Measurements from ENCODE around the gene CXCL10.
"Not testable (repeated sequence)": the region's sequence is repeated elsewhere in the genome, so short reads cannot be mapped to it uniquely, and the experiment has no call there.

CXCL10 gene

DNA sequence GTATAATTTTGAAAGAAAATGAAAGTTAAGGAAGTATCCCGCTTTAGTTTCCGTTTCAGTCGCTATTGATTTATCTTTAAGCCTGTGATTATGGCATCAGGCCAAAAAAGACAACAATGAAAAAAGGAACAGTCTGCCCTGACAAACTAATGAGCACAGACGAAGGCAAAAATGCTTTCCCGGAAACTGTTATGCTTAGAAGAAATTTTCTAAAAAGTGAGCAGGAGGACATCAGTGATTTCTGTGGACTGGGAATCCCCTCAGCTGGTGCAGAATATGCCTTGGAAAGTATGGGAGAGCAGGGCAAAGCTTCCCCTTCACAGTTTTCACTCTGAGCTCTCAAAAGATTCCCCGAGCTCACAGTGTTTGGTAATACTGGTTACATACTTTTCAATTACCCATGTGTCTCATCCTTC, 5.1 kb upstream of the CXCL10 start:
- DNase-seq (ENCODE audit: low read depth in 2 of 2) = no peak

DNA sequence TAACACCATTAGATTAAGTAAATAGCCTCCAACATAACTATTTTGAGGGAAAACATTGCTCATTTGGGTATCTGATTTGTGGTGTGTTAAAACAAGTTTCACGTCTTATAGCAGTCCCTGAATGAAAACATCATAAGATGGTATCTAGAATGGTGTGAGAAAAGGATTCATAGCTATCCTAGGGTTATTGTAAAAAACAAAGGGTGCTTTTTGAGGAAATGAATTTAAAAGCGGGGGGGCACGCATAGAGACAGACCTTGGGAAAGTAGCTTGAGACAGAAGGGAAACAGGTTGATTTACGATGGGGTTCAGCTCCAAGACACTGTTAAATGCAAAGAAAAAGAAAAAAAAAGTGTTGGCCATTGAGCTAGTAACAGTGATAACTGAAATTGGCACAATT, 768 bp upstream of the CXCL10 start:
- DNase-seq (ENCODE audit: low read depth in 2 of 2) = no peak

DNA sequence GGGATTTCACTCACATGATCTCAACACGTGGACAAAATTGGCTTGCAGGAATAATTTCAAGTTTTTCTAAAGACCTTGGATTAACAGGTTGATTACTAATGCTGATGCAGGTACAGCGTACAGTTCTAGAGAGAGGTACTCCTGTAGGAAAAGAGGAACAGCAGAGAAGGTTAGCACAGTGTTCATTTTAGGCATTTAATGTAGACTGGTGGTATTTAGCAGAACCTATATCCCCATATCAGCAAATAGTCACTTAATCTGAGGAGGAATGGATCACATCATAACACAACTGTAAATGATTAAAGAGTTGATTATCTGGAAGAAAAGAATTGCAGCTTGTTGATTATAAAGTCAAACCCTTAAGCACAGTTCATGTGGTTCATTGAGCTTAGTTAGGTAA, 620 bp downstream of the CXCL10 start:
- no peak for DNase-seq (ENCODE audit: low read depth in 2 of 2)

DNA sequence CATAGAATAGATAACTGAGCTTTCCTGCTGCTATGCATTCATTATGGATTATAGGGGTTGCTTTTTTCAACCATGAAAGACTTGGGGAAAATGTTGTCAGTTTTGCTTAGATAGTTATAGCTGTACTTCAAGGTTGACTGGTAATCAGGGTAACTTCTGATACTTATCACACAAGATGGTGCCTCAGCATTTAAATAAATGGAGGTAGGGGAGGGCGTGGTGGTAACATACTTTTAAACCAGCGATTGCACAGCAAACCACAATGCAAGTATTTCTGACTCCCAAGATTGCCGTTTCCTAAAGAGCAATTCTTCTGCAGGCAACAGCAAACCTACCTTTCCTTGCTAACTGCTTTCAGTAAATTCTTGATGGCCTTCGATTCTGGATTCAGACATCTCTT, 1.3 kb downstream of the CXCL10 start:
- no peak for DNase-seq (ENCODE audit: low read depth in 2 of 2)

DNA sequence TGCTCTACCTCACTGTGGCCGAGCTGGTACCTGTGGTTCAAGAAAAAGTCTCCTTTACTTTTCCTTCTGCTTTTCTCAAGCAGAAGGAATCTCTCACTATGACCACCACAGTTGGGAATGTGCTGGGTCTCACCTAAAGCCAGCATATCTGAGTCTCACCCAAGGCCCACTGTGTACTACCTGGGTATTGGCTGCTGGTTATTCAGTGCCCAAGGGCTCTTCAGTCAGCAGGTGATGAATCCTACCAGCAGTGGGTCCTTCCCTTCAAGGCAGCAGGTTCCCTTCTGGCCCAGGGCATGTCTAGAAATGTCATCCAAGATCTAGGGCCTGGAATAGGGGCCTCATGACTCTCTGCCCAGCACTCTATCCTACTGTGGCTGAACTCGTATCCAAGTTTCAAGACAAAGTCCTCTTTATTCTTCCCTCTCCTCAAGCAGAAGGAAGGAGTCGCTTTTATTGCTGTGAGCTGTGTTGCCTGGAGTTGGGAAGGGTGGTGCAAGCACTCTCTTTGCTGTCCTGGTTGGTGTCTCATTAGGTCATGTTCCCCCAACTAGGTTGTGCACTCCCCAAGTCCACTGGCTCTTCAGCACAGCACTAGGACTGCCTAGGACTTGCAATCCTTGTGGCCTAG, 6.1 kb downstream of the CXCL10 start:
- DNase-seq (ENCODE audit: low read depth in 2 of 2) = no peak

DNA sequence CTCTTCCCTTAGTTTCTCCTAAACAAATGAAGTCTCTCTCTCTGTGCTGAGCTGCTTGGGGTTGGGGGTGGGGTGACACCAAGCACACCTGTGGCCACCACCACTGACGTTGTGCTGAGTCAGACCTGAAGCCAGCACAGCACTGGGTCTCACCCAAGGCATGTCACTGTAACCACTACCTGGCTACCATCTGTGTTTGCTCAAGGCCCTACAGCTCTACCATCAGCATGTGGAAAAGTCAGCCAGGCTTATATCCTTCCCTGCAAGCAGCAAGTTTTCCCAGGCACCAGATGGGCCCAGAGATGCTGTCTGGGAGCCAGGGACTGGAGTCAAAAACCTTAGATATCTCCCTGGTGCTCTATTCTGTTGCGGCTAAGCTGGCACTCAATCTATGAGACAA, 6.9 kb downstream of the CXCL10 start:
- peak in 1 of 2 donors; percentile 31 for DNase-seq (ENCODE audit: low read depth in 2 of 2)

DNA sequence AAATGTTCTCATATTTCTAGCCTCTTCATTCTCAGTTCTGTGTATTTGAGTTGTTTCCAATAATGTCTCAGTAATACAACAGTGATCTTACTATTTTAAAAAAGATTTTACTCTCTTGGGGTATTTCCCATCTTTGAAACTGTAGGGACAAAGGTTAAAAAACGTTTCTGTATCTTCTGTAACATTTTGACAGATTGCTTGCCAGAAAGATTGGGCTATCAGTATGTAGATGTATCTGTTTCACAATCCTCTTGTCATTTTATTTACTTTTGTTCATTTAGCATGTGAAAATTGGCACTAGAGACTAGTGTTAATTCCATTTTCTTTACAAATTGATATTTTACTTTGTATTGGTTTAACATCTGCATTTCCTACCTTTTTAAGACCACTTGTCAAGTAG, 9.8 kb downstream of the CXCL10 start:
- no peak for DNase-seq (ENCODE audit: low read depth in 2 of 2)

DNA sequence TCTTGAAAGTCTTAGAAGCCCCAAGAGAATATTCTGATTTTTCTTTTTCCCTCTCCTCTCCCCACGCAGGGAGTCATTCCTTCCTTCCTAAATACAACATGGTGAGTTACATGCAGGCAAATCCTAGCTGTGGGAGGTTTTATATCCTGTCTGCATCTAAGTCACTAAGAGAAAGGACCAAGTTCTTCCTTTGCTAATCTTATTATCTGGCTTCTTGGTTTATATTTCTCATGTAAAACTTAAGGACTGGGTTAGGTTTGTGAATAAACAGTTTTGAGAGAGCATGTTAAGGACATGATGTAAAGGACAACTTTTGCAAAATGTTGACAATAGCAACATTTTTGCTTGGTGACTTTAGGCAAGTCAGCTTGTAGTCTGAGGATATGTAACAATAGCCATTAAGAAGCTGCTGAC, 10.9 kb downstream of the CXCL10 start:
- DNase-seq (ENCODE audit: low read depth in 2 of 2) = no peak

DNA sequence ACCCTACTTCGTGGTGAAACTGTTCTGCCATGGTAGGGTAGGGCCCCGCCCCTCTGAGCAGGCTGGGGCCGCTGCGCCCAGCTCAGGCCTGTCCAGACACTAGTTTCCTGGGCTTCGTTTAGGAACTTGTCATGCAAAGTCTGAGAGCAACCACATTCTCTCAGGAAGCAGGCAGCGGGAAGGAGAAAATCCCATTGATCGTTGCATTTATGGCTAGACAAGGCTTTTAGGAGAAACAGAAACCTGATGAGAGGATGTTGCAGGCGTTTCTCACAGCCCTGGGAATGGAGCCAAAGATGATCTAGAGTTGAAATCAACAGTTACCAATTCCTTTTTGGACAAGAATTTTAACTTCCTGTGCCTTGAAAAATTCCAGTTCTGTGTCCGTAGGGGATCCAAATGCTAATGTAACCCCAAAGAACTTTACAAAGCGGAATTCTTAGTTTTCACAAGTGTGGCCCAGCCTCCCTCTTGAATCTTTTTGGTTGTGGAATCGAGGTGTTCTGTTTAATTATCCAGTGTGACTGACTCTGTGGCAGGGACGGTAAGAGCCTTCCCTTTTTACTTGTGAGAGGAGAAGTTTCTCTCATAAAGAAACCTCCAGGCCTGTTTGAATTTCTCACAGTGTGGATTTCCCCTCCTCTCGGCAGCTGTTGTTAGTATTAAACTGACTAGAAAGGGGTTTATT, 11.5 kb downstream of the CXCL10 start:
- no peak for DNase-seq (ENCODE audit: low read depth in 2 of 2)

DNA sequence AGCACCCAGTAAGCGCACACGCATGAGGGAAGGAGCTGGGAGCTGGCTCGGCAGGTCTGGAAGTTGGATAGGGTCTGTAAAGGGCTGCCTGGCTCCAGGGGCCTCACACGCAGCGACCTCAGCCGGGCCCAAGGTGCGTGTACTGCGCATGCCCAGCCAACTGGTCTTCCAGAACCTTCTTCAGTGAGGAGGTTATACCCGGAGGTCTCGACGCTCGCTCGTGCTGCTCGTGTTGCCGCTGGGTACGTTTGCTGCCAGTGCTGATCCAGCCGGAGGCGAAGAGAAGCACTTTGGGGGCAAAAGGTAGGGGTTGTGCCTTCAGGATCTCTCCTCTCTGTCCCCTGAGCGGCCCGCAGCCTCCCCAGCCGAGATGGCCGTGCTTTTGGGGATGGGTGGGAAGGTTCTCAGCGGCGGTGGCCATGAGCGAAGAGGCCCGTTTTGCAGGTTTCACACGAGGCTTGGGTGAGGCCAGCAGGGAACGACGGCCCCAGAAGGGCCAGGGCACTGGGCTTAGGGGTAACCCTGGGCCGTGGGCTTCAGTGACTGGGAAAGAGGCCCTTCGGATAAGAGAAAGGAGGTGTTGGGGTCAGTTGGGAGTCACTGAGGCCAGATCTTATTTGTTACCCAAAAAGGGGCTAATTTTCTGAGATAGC, 12.2 kb downstream of the CXCL10 start:
- DNase-seq (ENCODE audit: low read depth in 2 of 2) = no peak

DNA sequence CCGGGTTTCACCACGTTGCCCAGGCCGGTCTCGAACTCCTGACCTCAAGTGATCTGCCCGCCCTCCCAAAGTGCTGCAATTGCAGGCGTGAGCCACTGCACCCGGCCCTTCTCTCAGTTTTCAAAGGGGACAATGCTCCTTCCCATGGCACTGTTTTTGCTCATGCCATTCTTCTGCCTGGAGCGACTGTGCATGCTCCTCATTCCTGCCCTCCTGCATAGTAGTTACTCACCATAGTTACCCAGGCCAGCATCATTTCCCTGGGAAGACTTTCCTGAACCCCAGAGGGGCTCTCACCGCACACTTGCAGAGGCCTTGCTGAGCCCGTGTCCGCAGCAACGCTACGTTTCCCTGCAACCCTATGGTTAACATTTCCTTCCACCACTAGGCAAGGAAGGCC, 12.7 kb downstream of the CXCL10 start:
- no peak for DNase-seq (ENCODE audit: low read depth in 2 of 2)

DNA sequence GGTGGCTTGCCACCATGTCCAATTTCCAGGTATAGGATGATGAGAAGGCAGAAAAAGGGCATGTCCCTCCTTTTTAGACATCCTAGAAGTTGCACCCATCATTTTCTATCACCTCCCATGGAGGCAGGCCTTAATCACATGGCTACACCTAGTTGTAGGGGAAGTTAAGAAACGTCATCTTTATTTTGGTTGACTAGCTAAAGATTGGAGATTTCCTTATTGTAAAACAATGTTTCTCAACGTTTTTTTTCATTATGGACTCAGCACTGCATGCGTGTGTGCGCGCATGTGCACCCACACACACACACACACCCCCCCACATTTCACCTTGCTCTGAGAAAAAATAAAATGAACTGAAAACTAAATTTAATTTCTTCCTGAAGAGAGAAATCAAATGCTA, 14.0 kb downstream of the CXCL10 start:
- no peak for DNase-seq (ENCODE audit: low read depth in 2 of 2)

DNA sequence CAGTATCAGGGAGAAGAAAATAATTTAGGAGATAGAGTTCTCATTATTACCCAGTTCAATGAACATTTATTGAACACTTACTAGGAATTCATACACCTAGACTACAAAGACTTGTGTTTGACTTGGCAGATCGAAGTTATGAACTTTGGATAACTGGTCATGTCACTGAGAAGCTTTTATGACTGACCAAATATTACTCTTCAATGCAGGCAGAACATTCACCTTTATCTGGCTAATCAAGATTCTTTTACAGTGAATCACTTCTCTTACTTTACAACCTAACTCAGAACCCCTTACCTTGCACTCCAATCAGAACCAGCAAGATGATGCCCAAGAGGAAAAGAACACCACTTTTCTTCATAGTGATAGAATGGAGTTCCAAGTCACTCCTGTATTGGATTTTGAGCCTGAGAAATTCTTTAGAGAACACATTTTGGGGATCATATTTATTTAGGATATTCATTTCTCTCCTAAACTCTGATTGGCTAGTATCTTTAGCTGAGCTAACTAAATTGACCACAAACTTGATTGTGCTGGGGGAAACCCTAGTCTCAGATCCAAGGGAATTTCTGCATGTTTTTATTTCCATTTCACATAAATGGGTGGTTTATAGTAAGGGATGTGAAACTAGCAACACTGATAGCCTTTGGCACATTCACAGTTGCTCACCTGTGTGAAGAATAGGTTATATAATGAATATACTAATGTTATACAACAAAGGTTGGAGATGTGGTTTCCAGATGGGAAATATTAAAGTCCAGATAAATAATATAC, 16.0 kb downstream of the CXCL10 start, which contains the start of gene CXCL9:
TSS of gene CXCL9 (minus strand) at position 421 of the 774 bp plus-strand sequence. CDS start at position 361, 60 bp downstream.
- DNase-seq (ENCODE audit: low read depth in 2 of 2) = no peak

DNA sequence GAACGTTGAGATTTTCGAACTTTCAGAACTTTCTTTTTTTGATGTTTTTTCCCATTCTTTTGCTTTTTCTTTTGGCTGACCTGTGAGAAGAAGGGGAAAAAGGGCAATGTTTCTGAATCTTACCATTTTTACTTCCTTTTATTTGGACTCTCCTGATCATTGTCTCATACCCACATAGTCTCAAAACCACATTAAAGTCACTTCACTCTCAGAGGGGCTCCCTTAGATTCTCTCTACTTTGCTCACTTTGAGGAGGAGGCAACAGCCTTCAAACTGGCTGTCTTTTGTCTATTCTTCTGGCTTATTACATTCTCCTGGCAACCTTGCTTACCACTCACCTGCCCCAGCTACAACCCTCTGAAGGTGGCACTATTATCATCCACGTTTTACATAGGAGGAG, 19.7 kb downstream of the CXCL10 start:
- no peak for DNase-seq (ENCODE audit: low read depth in 2 of 2)

DNA sequence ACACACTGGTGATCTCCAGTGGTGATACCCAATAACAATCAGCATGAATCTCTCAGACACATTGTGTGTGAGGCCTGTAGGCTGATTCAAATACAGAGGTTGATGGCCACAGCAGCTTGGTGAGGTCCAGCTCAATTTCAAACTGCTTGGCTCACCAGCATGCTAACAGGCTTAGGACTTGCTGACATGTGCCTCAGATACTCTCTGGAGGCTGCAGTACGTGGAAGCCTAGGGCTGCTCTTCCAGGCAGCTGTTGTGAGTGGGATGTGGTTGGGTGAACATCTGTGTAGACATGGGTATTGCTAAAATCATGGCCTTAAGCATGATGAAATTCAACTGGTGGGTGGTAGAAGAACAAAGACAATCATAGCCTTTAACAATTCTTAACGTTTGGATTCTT, 20.3 kb downstream of the CXCL10 start:
- no peak for DNase-seq (ENCODE audit: low read depth in 2 of 2)

DNA sequence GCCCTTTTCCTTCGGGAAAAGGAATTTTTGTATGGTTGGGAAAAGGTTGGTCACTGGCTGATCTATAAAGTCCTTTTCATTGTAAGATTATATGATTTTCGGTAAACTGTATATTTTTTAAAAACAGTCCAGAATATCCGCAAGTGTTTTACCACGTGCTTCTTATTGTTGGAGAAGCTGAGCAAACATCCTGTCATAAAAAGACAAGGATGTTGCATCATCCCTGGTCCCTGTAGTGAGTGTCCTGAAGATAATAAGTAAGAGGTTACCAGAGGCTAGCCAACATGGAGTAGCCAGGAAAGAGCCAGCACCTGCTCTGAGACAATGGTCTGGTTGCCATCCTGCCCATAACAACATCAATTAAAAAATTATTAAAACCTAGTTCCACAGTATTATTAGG, 21.1 kb downstream of the CXCL10 start:
- no peak for DNase-seq (ENCODE audit: low read depth in 2 of 2)

DNA sequence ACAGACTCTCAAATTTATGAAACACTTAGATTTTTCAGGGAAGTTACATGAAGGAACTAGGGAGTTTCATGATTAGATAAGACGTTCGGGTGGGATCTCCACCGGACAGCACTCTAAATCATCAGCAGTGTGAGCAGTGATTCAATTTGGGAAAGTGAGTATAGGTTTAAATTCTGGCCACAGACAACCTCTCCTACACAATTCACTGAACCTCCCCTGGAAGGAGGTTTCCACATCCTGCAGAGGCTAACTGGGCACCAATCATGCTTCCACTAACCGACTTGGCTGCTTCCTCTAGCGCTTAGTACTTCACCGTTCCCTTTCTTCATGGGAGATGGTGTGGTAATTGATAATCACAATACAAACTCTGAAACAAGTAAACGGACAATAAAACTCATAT, 21.6 kb downstream of the CXCL10 start:
- no peak for DNase-seq (ENCODE audit: low read depth in 2 of 2)

DNA sequence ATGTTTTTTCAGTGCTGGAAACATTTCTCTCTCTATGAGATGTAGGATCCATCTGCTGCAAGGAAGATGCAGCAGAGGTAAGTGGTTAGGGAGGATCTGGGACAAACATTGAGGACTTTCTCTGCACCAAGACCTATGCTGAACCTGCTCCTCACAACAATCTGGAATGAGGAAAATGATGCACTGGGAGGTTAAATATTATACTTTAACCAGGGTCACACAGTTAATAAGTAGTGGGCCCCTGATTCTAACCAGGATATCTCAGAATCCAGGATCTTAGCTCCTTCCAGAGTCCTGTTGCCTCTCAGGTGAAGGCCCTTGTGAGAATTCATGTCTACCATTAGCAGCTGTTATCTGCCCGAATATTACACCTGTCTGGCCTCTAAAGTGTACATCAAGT, 23.0 kb downstream of the CXCL10 start:
- no peak for DNase-seq (ENCODE audit: low read depth in 2 of 2)

DNA sequence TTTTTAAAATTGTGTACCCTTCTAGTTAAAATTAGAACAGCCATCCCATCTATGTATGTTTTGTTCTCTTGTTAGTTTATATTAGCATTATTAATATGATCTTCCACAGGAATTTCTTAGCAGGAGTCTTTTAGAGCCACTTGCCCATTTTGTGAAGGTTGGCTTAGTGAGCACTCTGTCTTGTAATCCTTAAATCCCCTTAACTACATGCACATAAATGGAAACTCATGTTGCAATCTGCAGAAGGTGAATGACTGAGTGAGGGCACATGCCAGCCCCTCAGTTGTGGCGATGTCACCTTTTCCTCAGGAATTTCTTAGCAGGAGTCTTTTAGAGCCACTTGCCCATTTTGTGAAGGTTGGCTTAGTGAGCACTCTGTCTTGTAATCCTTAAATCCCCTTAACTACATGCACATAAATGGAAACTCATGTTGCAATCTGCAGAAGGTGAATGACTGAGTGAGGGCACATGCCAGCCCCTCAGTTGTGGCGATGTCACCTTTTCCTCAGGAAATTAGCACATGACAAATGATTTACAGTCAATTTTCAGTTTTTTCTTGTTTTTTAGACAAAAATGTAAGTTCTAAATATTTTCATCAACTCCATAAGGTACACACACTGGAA, 24.7 kb downstream of the CXCL10 start:
- not testable (repeated sequence) for DNase-seq (ENCODE audit: low read depth in 2 of 2)

DNA sequence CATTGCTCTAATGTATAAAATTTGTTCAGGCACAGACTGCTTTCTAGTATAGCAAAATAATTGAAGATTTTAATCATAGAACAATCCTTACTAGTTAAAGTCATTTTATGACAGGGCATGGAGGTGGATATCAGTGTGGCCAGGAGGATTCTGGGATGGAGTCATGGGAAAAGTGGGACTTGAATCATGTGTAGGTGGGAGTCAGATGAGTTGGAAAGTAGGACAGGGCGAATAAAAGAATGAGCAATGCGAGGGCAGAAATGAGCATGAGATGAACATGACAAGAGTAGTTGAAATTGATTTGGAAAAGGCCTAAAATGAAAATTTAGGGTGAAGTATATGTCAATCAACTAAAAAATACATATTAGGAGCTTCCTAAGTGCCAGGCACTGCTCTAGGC, 25.4 kb downstream of the CXCL10 start:
- DNase-seq (ENCODE audit: low read depth in 2 of 2) = no peak

DNA sequence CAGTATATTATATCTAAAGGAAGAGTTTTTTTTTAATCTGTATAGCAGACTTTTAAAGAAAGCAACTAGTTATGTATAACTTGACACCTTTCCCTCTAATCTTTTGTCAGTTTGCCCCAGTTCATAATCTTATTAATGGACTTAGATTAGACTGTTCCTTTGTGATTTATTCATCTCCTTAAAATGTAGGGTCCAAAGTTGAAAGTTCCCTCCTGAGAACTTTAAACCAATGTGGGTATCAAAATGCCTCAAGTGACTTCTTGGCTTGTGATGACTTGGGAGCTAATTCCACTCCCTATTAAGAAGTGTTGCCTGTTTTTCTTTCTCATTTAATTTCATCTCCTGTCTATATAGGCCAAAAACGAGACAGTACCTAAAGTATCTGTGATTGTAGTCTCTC, 26.2 kb downstream of the CXCL10 start:
- DNase-seq (ENCODE audit: low read depth in 2 of 2) = no peak

DNA sequence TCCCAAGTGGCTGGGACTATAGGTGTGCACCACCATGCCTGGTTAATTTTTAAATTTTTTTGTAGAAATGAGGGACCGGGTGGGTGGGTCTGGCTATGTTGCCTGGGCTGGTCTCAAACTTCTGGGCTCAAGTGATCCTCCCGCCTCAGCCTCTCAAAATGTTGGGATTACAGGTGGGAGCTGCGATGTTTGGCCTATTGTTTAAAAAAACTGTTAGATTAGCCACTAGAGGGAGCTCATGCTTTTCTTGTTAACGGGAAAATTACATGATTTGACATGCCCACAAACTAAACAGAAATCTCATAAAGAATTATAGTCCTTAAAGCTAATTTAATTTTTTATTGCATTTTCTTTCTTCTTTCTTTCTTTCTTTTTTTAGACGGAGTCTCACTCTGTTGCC, 27.6 kb downstream of the CXCL10 start:
- no peak for DNase-seq (ENCODE audit: low read depth in 2 of 2)

Measured in stimulated activated CD8-positive, alpha-beta memory T cell treated with anti-CD3 and anti-CD28 coated beads, Interleukin-15, amount 100 ng/mL, for 48 hours (primary cell).